Measurements from ENCODE around the gene GPD1L. TPM values are rescaled to one million over a fixed set of nuclear protein-coding genes. Genes with fewer than 3 reads are reported as not detected.

GPD1L gene
- total RNA-seq, 3 donors from 2014 or later = 56.3 to 66.6 (median 58.3) TPM

GRCh38 chr3:32127219-32127826 is 20.9 kb downstream of the GPD1L start:
- no peak for TF ChIP-seq POLR2AphosphoS5 (IDR thresholded peaks at IDR 0.05)
- no peak for TF ChIP-seq CTCF (IDR thresholded peaks at IDR 0.05)
- no peak for TF ChIP-seq POLR2A (IDR thresholded peaks at IDR 0.05)
- no peaks in the 10 kb centered on the region for H3K36me3 ChIP-seq

DNA sequence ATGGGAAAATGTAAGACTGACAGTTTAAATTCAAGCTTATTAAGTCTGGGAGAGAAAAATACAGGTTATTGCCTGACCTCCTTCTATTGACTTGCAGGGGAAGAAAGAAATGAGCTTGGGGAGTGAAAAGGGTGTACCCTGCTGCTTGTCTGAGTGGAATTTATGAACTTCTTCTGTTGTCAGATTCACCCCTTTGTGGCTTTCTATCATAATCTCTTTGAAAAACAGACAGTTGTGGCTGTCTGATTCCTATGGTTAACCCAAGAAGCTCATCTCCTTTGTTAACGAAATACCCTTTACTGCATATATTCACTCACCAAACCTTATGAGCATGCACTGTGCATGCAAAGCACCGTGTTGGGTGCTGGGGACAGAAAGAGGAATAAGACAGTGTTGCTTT is 22.5 kb downstream of the GPD1L start:
- no peaks in the 10 kb centered on the region for H3K36me3 ChIP-seq
- H3K27me3 ChIP-seq = no peaks in the 10 kb centered on the region
- no peaks in the 10 kb centered on the region for H3K4me1 ChIP-seq
- DNase-seq (ENCODE audit: low spot score in 2 of 2) = no peak
- H3K9me3 ChIP-seq = no peaks in the 10 kb centered on the region
- TF ChIP-seq CTCF (IDR thresholded peaks at IDR 0.05) (no peak), POLR2A (IDR thresholded peaks at IDR 0.05) (no peak), POLR2AphosphoS5 (IDR thresholded peaks at IDR 0.05) (no peak)
- no peak overlapping the region for H3K27ac ChIP-seq
- intact Hi-C loops (cut with DNase I; ENCODE audit: low total_unique reads) = no loop called here
- no peak overlapping the region for H3K4me3 ChIP-seq

More at GRCh38 chr3:32127219-32127826, 20.9 kb downstream of the GPD1L start:
- no peaks in the 10 kb centered on the region for H3K9me3 ChIP-seq
- no peak overlapping the region for H3K4me3 ChIP-seq
- H3K4me1 ChIP-seq = no peaks in the 10 kb centered on the region
- no peaks in the 10 kb centered on the region for H3K27me3 ChIP-seq
- H3K27ac ChIP-seq = no peak overlapping the region
- intact Hi-C loops (cut with DNase I; ENCODE audit: low total_unique reads) = no loop called here
- DNase-seq (ENCODE audit: low spot score in 2 of 2) = no peak

GRCh38 chr3:32129832-32130231 is 23.4 kb downstream of the GPD1L start:
- DNase-seq (ENCODE audit: low spot score in 2 of 2) = no peak
- Histone ChIP-seq H3K27me3 (no peaks in the 10 kb centered on the region), H3K36me3 (no peaks in the 10 kb centered on the region), H3K9me3 (no peaks in the 10 kb centered on the region), H3K4me1 (no peaks in the 10 kb centered on the region), H3K4me3 (no peak overlapping the region), H3K27ac (no peak overlapping the region)
- TF ChIP-seq POLR2A (IDR thresholded peaks at IDR 0.05) = no peak
- TF ChIP-seq POLR2AphosphoS5 (IDR thresholded peaks at IDR 0.05) = no peak
- TF ChIP-seq CTCF (IDR thresholded peaks at IDR 0.05) = no peak
- intact Hi-C loops (cut with DNase I; ENCODE audit: low total_unique reads) = loop anchor here (10.0 kb wide), 1 partner anchor 105 kb away; no protein-coding TSS in a partner anchor

- intact Hi-C loops (cut with DNase I; ENCODE audit: low total_unique reads) = loop anchor here (10.0 kb wide), 1 partner anchor 107 kb away; no protein-coding TSS in a partner anchor
These were observed 25.7 kb downstream of the GPD1L start for GRCh38 chr3:32132121-32132520.

More at GRCh38 chr3:32132121-32132520, 25.7 kb downstream of the GPD1L start:
- no peaks in the 10 kb centered on the region for H3K9me3 ChIP-seq
- no peaks in the 10 kb centered on the region for H3K4me1 ChIP-seq
- no peak for TF ChIP-seq CTCF (IDR thresholded peaks at IDR 0.05)
- no peak for TF ChIP-seq POLR2A (IDR thresholded peaks at IDR 0.05)
- TF ChIP-seq POLR2AphosphoS5 (IDR thresholded peaks at IDR 0.05) = no peak
- no peak overlapping the region for H3K27ac ChIP-seq
- DNase-seq (ENCODE audit: low spot score in 2 of 2) = no peak
- no peak overlapping the region for H3K4me3 ChIP-seq
- no peaks in the 10 kb centered on the region for H3K27me3 ChIP-seq
- H3K36me3 ChIP-seq = no peaks in the 10 kb centered on the region
